H1 (cell line): Measurements from ENCODE around the gene ELMOD2. TPM values are rescaled to one million over a fixed set of nuclear protein-coding genes. Genes with fewer than 3 reads are reported as not detected.

Source experiments
- CHD7 ChIP-seq: fragments of 300-600 bp; sonication (generic); IDR thresholded peaks from 2 replicates; pipeline ENCODE4 v1.7.1; 2012; ENCODE audit warnings: low read length, moderate library complexity, mild to moderate bottlenecking, inconsistent platforms; ENCODE audit not compliant: insufficient replicate concordance
- EGR1 ChIP-seq: IDR thresholded peaks from 2 replicates; pipeline ENCODE4 v1.6.1; 2011; ENCODE audit warnings: low read depth, low read length, borderline replicate concordance
- MAFK ChIP-seq: IDR thresholded peaks from 2 replicates; pipeline ENCODE4 v1.6.1; 2012; ENCODE audit warnings: low read depth, mild to moderate bottlenecking, improper control_type of control experiment, low read length
- RXRA ChIP-seq: IDR thresholded peaks from 2 replicates; pipeline ENCODE4 v1.6.1; 2011; ENCODE audit warnings: low read depth, mild to moderate bottlenecking, low read length, moderate library complexity; ENCODE audit not compliant: insufficient read depth
- SIRT6 ChIP-seq: IDR thresholded peaks from one replicate; pipeline ENCODE4 v1.7.1; 2012; ENCODE audit warnings: low read length, inconsistent platforms
- USF2 ChIP-seq: IDR thresholded peaks from 2 replicates; pipeline ENCODE4 v1.6.1; 2011; ENCODE audit warnings: low read length, improper control_type of control experiment
- polyA plus RNA-seq, 7 experiments: library from polyadenylated mRNA; depleted of rRNA in 3 of 7; stranded (reverse) in 5 of 7; unstranded in 2 of 7; fragments of >200 nt in 5 of 7; fragments of 200-250 nt in 2 of 7; gene quantifications; 1 replicate in 5 of 7; 2 replicates in 1 of 7; 4 replicates in 1 of 7; pipeline versions ENCODE4 v1.2.1 to v1.2.3, GENCODE V29; 2011 to 2013; ENCODE audit warnings: missing spikeins in 2 of 7, mixed read lengths in 2 of 7
- total RNA-seq: library from RNA; stranded (reverse); fragmentation: NEBNext Ultra II Directional; extraction: Animal tissue kit (Norgen Biotek cat#: 25700); gene quantifications from 2 replicates; pipeline ENCODE4 v1.2.1, GENCODE V29; 2021
- TF ChIP-seq, protein P1 (sequence below): IDR thresholded peaks from 2 replicates; pipeline ENCODE4 v1.6.1; 2011; ENCODE audit warnings: low read depth, mild to moderate bottlenecking, low read length; ENCODE audit not compliant: insufficient read depth

Gene ELMOD2
- total and polyA plus RNA-seq, 2 of the 8 experiments (the other 6 are each of a cell fraction or from before 2014, with no cell fraction given), result 6.6 to 27.9 TPM

- TF ChIP-seq MAFK, result no peak
- TF ChIP-seq, protein P1, sequence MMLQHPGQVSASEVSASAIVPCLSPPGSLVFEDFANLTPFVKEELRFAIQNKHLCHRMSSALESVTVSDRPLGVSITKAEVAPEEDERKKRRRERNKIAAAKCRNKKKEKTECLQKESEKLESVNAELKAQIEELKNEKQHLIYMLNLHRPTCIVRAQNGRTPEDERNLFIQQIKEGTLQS, result no peak
- TF ChIP-seq SIRT6, result no peak
- TF ChIP-seq EGR1, result no peak
- TF ChIP-seq USF2, result 0 out of 2 replicates have a peak, but pooled peaks have one; percentile 5
- no peak for TF ChIP-seq RXRA
- no peak for TF ChIP-seq CHD7
These were observed at the start of gene ELMOD2 (continued) for GRCh38 chr4:140523857-140524742.
